Epithelial cell of esophagus (primary cell): ENCODE data around the gene AP4B1.

Source experiments
- DNase-seq: peaks from one replicate; pipeline ENCODE4 v3.0.0; 2010; ENCODE audit warnings: low read depth
- H3K4me3 ChIP-seq: 2 replicates; pipeline ENCODE4 v1.5.1; 2011; ENCODE audit warnings: mild to moderate bottlenecking, low read length, control low read depth
- CTCF ChIP-seq: IDR thresholded peaks from 2 replicates; pipeline ENCODE4 v1.5.1; 2011; ENCODE audit warnings: low read depth, mild to moderate bottlenecking, low read length, control low read depth, inconsistent platforms; ENCODE audit not compliant: insufficient read depth; ENCODE audit errors: missing control alignments

Gene AP4B1

DNA sequence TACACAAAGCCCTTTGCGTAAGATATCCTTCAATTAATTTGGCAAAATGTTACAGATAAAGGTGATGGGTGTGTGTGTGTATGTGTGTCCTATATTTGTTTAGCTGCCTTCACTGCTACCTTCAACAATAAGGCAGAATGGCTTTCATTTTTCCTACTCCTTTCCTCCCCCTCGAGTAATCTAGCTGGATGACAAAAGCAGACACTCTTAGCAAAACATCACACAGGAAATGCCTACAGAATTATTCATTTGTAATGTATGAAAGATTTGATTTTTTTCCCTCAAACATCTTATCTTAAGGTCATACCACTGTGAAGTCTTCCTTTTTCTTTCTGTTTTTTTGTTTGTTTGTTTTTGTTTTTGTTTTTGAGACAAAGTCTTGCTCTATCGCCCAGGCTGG lies 43.7 kb downstream of the AP4B1 start:
- TF ChIP-seq CTCF = no peak
- H3K4me3 ChIP-seq = no peak overlapping the region
- DNase-seq = peak; percentile 56

DNA sequence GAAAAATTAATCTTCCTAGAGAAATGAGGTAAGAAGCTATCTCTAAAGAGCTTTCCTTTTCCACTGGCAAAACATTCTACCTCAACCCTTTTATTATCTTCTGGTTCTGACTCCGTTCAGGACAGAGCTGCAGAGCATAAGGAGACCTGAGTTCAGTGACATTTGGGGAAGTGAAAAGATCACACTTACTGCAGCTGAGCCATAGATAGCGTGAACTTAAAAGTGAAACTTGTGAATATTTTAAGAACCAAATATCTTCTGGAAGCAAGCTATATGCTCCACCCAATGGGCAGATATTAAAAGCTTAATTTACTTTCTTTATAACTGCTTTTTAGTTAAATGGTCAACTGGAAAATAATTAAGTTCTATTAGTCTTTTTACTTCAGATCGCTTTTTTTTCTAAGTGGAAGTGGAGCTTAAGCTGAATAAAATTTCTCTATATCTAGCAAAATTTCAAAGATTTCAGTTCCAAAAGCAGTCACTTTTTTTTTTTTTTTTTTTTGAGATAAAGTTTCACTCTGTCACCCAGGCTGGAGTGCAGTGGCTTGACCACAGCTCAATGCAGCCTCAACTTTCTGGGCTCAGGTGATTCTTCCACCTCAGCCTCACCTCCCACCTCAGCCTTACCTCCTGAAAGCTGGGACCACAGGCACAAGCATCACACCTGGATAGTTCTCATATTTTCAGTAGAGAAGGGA lies 45.0 kb downstream of the AP4B1 start:
- no peak for DNase-seq
- TF ChIP-seq CTCF = no peak
- no peak overlapping the region for H3K4me3 ChIP-seq

- DNase-seq = no peak
- TF ChIP-seq CTCF = no peak
- H3K4me3 ChIP-seq = no peak overlapping the region
Measured at GRCh38 chr1:113858982-113859381, 45.6 kb downstream of the AP4B1 start.

GRCh38 chr1:113858418-113858817 lies 46.2 kb downstream of the AP4B1 start:
- TF ChIP-seq CTCF = no peak
- no peak overlapping the region for H3K4me3 ChIP-seq

DNA sequence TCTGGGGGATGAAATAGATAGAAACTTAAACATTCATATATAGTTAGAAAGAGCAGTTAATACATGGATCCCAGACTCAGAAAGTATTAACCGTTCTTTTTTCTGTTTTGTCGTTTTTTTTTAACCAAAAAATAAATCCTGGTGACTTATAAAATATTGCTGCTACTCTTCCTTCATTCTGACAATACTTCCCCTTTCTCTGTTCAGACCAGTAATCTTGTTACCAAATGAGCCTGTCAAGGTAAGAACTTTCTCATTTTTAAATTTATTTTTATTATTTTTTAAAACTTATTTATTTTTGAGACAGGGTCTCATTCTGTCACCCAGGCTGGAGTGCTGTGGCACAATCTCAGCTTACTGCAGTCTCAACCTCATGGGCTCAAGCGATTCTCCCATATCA lies 46.8 kb downstream of the AP4B1 start:
- no peak for TF ChIP-seq CTCF
- no peak for DNase-seq
- no peak overlapping the region for H3K4me3 ChIP-seq

More at GRCh38 chr1:113858418-113858817, 46.2 kb downstream of the AP4B1 start:
- DNase-seq = no peak

- DNase-seq = no peak
- no peak overlapping the region for H3K4me3 ChIP-seq
- TF ChIP-seq CTCF = no peak
Measured at GRCh38 chr1:113856401-113856790, 48.2 kb downstream of the AP4B1 start.
